H1 (cell line): ENCODE results near the gene R3HCC1L. TPM values are rescaled to one million over a fixed set of nuclear protein-coding genes. Genes with fewer than 3 reads are reported as not detected.
A peak's percentile ranks its signal among the peaks of the same experiment; 100 is the strongest.

Source experiments
- CHD2 ChIP-seq: IDR thresholded peaks from 2 replicates; pipeline ENCODE4 v1.6.1; 2012; ENCODE audit warnings: low read length, improper control_type of control experiment
- CTCF ChIP-seq, 3 experiments: IDR thresholded peaks; 1 replicate in 2 of 3; 2 replicates in 1 of 3; pipeline versions ENCODE4 v1.5.1 to v1.6.1; 2011; ENCODE audit warnings: low read length in 3 of 3, mild to moderate bottlenecking in 3 of 3, inconsistent platforms in 2 of 3, low read depth in 1 of 3, moderate library complexity in 1 of 3; ENCODE audit not compliant: insufficient read depth in 1 of 3; ENCODE audit errors: control extremely low read depth in 1 of 3
- KDM5A ChIP-seq: fragments of 200-600 bp; IDR thresholded peaks from 2 replicates; pipeline ENCODE4 v1.7.1; 2012; ENCODE audit warnings: mild to moderate bottlenecking, low read length, inconsistent platforms, mixed read lengths
- MAX ChIP-seq: IDR thresholded peaks from 2 replicates; pipeline ENCODE4 v1.6.1; 2012; ENCODE audit warnings: inconsistent platforms
- RAD21 ChIP-seq, 2 experiments: IDR thresholded peaks in 1 of 2; conservative IDR thresholded peaks in 1 of 2; 2 replicates each; pipeline ENCODE4 v1.6.1; 2011; ENCODE audit warnings: low read depth in 2 of 2, low read length in 2 of 2, improper control_type of control experiment in 1 of 2, inconsistent platforms in 1 of 2, mild to moderate bottlenecking in 1 of 2, moderate library complexity in 1 of 2
- SAP30 ChIP-seq: fragments of 300-600 bp; sonication (generic); IDR thresholded peaks from 2 replicates; pipeline ENCODE4 v1.7.1; 2012; ENCODE audit warnings: low read length, moderate library complexity, mild to moderate bottlenecking, inconsistent platforms; ENCODE audit not compliant: insufficient read depth, insufficient replicate concordance
- ZNF274 ChIP-seq: IDR thresholded peaks from 2 replicates; pipeline ENCODE4 v1.7.0; 2012; ENCODE audit warnings: low read length, borderline replicate concordance; ENCODE audit errors: extremely low read depth
- polyA plus RNA-seq, 7 experiments: library from polyadenylated mRNA; depleted of rRNA in 3 of 7; stranded (reverse) in 5 of 7; unstranded in 2 of 7; fragments of >200 nt in 5 of 7; fragments of 200-250 nt in 2 of 7; gene quantifications; 1 replicate in 5 of 7; 2 replicates in 1 of 7; 4 replicates in 1 of 7; pipeline versions ENCODE4 v1.2.1 to v1.2.3, GENCODE V29; 2011 to 2013; ENCODE audit warnings: missing spikeins in 2 of 7, mixed read lengths in 2 of 7
- total RNA-seq: library from RNA; stranded (reverse); fragmentation: NEBNext Ultra II Directional; extraction: Animal tissue kit (Norgen Biotek cat#: 25700); gene quantifications from 2 replicates; pipeline ENCODE4 v1.2.1, GENCODE V29; 2021

The R3HCC1L gene
- total and polyA plus RNA-seq, 2 of the 8 experiments (the other 6 are each of a cell fraction or from before 2014, with no cell fraction given): 6.9 to 13.9 TPM

GRCh38 chr10:98262571-98262970 lies 128.1 kb downstream of the R3HCC1L start (continued):
- TF ChIP-seq SAP30 (no peak), CTCF (IDR thresholded peaks at IDR 0.05; ENCODE audit: control extremely low read depth in 1 of 3, insufficient read depth in 1 of 3, low read depth in 1 of 3, low read length in 3 of 3) (peak; percentile 77 to 81 (median 80)), KDM5A (no peak), CHD2 (no peak), RAD21 (IDR thresholded peaks at IDR 0.05 in 1 of 2, conservative IDR thresholded peaks at IDR 0.05 in 1 of 2; ENCODE audit: low read depth in 2 of 2, low read length in 2 of 2) (peak; percentile 86 to 89), ZNF274 (no peak), MAX (peak; percentile 43)
